Left ventricle myocardium superior (tissue), 1 donor: ENCODE data around the gene DPP10. TPM values are rescaled to one million over a fixed set of nuclear protein-coding genes. Genes with fewer than 3 reads are reported as not detected.
"Not testable (repeated sequence)": the region's sequence is repeated elsewhere in the genome, so short reads cannot be mapped to it uniquely, and the experiment has no call there.

Experiments used
- ATAC-seq: fragments of 200-7000 bp; cut with Tn5 transposase; one replicate; pipeline ENCODE4 v1.9.1; 2020; ENCODE audit warnings: mild to moderate bottlenecking, moderate library complexity
- DNase-seq: peaks from one replicate; pipeline ENCODE4 v3.0.0-alpha.2; 2020
- intact Hi-C: fragments of 100-400 bp; cut with micrococcal nuclease; formaldehyde crosslinking; loops from one replicate; pipeline ENCODE4 v1.11.0; 2022
- total RNA-seq: library from RNA; stranded (reverse); fragmentation: NEBNext Ultra II Directional; extraction: Animal tissue kit (Norgen Biotek cat#: 25700); gene quantifications from one replicate; pipeline ENCODE4 v1.2.1, GENCODE V29; 2021
- donor health status: DM: no; HTN: yes; CAD: no; lungs with severe emphysema.

Gene DPP10
- total RNA-seq, 1 donor from 2014 or later = 0.27 TPM

- DNase-seq = no peak
- intact Hi-C loops = no loop called here
- ATAC-seq = no peak
Observed at GRCh38 chr2:115422004-115422634, 979.7 kb downstream of the DPP10 start.

- intact Hi-C loops = no loop called here
- DNase-seq (no peak), ATAC-seq (no peak)
Observed at GRCh38 chr2:115427436-115427835, 985.0 kb downstream of the DPP10 start.

DNA sequence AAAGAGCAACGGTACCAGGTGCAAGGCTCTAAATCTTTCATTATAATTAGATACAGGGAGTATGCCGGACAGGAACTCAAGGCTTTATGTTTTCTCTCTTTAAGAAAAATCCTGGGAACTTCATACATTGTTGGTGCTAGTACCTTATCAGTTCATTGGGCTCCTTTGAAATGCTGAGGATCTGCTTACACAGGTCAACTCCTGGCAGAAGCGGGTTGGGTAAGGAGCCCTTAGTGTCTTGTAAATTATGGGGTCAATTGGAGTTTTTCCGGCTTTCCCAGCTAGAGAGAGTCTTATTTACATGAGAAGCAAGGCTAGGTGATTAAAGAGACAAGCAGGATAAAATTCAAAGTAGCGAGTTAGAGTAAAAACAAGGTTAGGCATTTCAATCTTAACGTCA lies 998.3 kb downstream of the DPP10 start:
- intact Hi-C loops, ATAC-seq, DNase-seq: not testable (repeated sequence)

DNA sequence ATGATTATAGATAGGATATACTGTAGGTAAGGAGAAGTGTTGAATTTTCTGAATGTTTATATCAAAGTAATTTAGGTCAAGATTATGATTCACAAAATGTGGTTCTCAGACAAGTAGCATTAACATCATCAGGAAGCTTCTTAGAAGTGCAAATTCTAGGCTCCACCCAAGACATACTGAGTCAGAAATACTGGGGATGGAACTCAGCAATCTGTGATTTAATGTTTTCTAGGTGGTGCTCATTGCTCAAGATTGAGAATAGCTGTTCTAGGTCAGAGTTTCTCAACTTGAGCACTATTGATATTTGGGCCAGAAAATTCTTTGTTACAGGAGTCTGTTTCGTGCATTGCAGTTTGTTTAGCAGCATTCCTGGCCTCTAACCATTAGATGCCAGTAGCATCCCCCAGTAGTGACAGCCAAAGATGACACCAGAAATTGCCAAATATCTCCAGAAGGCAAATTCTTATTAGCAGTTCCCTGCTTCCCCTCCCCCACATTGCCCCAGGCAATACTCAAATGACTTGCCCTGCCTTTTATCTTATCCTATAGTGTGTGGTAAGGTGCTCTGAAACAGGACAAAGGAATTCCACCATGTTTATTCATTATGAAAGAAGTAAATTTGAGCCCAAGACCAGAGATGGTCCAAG lies 1001.2 kb downstream of the DPP10 start:
- ATAC-seq = no peak
- no peak for DNase-seq
- intact Hi-C loops = no loop called here

- ATAC-seq (no peak), DNase-seq (no peak)
- intact Hi-C loops = no loop called here
Observed at GRCh38 chr2:115460008-115460407, 1017.6 kb downstream of the DPP10 start.

DNA sequence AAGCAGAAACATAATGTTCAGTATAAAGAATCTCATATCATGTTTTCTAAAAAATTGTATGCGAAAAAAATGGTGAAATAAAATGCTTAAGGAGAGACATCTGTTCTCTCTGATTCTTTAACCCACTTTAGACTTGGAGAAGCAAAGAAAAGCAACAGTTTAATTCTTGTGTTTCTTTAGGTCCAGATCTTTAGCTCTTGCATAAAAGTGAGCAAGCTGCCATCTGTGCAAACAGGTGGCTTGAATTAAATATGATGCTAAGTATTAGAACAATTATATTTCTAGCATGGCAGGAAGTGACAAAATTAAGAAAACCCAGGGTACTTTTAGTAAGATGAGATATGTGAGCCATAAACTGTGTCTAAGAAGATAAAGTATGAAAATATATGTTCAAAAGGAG lies 1038.3 kb downstream of the DPP10 start:
- no peak for ATAC-seq
- no peak for DNase-seq
- intact Hi-C loops = no loop called here

DNA sequence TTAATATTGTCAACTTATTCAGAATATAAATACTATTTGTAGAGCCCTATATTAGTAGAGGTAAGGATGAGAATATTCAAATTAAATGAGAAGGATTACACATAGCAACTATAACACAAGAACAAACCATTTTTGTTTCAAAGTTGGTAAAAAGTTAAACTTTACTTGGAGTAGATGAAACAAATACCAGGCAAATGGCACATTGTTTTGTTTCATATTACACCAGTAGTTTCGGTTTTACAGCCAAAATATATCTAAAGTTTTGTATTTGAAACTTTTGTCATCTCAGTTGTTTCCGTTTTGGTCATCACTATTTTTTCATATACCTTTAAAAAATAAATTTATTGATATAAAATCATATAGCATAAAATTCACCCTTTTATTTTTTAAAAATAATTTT lies 1039.4 kb downstream of the DPP10 start:
- ATAC-seq (no peak), DNase-seq (no peak)
- intact Hi-C loops = no loop called here

DNA sequence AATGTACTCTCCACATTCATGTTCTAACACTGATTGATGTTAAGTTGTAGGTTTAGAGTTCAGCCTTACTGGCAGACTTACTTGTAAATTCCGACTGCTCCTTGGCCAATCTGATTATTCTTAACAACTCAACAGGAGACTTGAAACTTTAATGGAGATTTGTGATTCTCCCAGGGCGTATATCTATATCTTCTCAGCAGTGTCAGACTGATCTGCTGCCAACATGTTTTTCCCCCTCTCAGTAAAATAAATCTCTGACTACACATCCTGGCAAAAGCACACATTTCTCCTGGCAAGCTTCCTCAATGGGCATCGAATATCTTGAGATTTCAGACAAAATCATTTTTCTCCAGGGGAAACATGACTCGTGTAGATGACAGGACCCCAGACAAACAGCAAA lies 1041.2 kb downstream of the DPP10 start:
- ATAC-seq (no peak), DNase-seq (no peak)
- intact Hi-C loops = no loop called here

DNA sequence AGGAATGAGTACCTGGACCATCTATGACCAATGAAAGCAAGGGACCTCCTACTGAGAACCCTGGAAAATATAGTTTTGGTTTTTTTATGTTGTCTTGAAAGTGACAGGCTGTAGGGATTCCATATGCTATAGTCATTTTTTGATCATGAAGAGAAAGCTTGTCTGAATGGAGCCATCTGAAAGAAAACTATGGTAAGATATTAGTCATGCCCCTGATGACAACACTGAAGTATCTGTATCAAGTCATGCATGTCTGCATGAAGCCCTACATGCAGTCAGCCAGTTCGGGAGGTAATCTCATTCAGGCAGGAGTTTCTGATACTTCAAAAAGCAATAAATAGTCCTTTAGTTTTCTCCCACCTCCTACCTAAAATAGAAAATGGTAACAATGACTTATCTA lies 1042.0 kb downstream of the DPP10 start:
- DNase-seq (no peak), ATAC-seq (no peak)
- intact Hi-C loops = no loop called here

GRCh38 chr2:115484983-115485382 lies 1042.5 kb downstream of the DPP10 start:
- DNase-seq (no peak), ATAC-seq (no peak)
- intact Hi-C loops = no loop called here

DNA sequence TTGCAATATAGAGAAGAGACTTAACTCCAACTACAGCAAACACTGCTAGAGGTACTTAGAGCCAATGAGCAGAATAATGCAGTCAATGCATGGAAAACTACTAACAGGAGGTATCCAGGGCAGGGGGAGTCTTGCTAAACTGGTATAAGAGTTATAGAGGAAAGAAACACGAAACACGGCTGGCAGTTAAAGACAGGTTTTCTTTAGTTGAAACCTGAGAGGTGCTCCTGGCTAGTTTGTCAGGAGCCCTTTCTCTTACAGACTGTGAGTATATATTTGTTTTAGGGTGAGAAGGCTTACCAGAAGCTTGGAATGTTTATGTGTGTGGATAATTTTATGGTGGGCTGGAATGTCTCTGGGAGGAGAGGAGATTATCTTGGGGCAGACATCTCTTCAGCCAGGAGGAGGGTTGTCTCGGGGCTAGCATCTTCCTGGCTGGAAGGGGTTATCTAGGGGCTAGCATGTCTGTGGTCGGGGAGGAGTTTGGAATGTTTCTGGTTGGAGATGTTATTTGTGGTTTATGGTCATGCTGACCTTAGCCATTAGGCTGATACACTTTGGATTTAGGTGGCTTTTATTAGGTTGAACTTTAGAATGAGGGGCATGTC lies 1048.8 kb downstream of the DPP10 start:
- no peak for DNase-seq
- intact Hi-C loops = no loop called here
- no peak for ATAC-seq

GRCh38 chr2:115505331-115505730 lies 1062.9 kb downstream of the DPP10 start:
- DNase-seq (no peak), ATAC-seq (no peak)
- intact Hi-C loops = no loop called here

DNA sequence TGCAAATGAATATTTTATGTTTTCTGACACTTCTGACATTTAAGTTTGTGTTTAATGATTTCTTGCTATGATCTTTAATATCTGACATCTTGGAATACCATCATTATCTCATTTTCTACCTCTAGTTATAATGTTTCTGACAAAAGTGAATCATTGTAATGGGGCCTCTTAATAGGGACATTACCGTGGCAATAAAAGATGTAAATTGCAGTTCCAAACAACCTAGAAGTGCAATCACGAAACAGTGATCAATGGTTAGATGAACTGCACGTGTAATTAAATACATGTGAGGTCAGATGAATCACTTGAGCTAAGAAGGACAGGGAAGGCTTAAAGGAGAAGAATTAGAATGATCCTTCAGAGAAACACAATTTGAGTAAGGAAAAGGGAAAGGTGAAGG lies 1078.3 kb downstream of the DPP10 start:
- DNase-seq (no peak), ATAC-seq (no peak)
- intact Hi-C loops = no loop called here

DNA sequence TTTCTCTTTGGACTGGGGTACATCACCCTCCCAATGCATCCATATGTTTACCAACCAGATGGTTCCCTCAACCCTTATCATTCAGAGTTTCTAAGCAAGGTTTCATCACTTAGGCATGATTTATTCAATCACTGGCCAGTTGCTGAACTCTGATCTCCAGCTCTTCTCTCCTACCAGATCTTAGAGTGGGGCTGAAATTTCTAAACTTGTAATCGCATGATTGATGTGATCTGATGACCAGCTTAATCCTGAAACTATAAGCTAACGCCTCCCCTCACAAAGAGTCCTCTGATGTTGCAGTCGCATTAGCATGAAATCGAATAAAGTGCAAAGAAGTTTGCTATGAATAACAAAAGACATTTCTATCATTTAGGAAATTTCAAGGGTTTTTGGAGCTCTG lies 1082.0 kb downstream of the DPP10 start:
- DNase-seq = no peak
- intact Hi-C loops = no loop called here
- no peak for ATAC-seq

GRCh38 chr2:115529627-115530026 lies 1087.2 kb downstream of the DPP10 start:
- ATAC-seq = no peak
- no peak for DNase-seq
- intact Hi-C loops = no loop called here

DNA sequence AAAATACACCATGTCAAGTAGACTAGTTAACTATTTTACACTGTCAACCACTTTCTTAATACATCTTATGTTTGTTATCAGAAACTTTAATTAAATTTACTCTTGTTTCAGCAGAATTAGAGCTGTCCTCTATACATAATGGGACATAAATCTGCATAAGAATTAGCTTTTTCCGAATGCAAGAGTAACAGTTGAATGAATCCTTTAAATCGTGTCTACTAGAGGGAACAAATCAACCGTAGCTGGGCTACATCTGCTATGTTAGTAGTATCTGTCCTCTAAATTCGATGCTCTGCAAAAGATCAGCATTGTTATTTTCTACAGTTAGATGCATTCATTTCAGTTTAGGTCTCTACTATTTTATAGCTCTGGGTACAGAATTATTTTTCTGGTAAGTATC lies 1090.6 kb downstream of the DPP10 start:
- intact Hi-C loops = no loop called here
- ATAC-seq = no peak
- DNase-seq = no peak

- ATAC-seq (no peak), DNase-seq (no peak)
- intact Hi-C loops = no loop called here
Observed at GRCh38 chr2:115541814-115542213, 1099.4 kb downstream of the DPP10 start.

DNA sequence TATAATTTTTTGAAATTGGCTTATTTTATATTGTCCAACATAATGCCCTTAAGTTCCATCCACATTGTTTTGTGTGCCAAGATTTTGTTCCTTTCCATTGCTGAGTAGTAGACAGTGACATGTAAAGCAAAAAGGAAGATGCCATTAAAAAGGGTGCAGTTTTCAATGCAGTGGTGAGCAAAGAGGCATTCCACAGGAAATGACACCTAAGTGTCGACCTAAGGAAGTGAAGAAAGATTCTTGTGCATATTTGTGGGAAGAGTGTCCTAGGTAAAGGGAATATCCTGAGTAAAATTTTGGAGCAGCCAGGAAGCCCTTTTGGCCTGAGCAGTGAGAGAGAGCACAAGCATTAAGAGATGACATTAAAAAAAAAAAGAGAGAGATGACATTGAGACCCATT lies 1099.9 kb downstream of the DPP10 start:
- ATAC-seq (no peak), DNase-seq (no peak)
- intact Hi-C loops = no loop called here

DNA sequence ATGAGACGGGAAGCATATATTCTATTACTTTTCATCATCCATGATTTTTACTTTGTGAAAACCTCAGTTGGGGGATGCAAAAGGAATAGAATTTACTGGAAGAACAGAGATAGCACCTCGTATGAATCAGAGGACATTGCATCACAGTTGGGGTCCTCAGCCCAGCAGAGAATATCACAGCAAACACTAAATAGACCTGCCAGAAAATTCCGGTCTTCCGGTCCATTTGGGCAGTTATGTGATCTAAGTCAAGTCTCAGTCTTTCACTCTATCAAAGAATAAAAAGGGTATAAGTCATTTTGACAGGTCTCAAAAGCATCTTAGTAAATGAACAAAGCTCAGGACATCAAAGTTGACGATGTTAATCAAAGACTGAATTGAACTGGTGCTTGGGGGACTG lies 1100.6 kb downstream of the DPP10 start:
- intact Hi-C loops = no loop called here
- DNase-seq (no peak), ATAC-seq (no peak)

DNA sequence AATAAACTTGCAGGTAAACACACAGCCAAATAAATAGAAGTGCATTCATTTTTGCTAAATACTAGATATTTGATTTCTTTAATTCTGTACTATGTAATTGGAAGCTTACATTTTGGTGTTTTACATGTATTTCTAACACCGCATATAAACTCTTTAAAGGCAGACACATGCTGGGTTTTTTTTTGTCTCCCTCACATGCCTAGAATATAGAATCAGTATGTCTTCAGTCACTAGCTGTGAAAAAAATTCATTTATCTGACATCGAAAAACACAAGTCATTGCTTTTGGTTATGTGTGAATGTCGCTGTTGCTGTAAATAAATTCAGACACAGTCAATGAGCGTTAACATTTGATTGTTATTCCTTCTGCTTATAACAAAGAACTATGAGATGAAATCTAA lies 1101.0 kb downstream of the DPP10 start:
- intact Hi-C loops = no loop called here
- DNase-seq (no peak), ATAC-seq (no peak)

DNA sequence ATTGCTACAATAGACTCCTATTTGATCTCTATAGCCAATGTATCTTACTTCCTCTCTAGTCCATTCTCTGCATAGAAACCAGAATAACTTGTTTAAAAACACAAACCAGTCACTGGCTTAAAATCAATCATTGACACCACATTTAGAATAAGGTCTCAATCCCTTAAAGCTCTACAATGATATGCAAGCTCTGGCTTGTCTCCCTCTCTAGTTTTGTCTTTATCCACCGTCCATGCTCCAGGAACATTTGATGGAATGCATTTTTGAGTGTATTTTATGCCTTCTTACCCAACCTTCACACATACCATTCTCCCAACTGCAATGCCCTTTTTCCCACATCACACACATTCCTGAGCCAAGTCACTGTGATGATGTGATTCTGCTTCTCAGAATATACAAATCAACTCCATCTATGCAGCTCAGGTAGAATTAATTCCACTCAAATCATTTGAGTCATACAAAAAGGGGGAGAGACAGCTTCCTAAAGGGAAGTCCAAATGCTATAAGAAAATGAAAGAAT lies 1107.2 kb downstream of the DPP10 start:
- no peak for ATAC-seq

More for the DNA sequence above, 1107.2 kb downstream of the DPP10 start:
- no peak for DNase-seq
- intact Hi-C loops = no loop called here
